H1 (cell line): Measurements from ENCODE around the gene OAT. TPM values are rescaled to one million over a fixed set of nuclear protein-coding genes. Genes with fewer than 3 reads are reported as not detected.

ENCODE experiments used
- CTCF ChIA-PET: fragments of 300-600 bp; sonication (Branson Sonifier 250); formaldehyde crosslinking; loops from one replicate; lab custom pipeline; 2021; ENCODE audit not compliant: partially characterized antibody; lab: Charles Lee
- POLR2A ChIA-PET: fragments of 300-600 bp; sonication (Branson Sonifier 250); formaldehyde crosslinking; loops from one replicate; lab custom pipeline; 2021; ENCODE audit warnings: inconsistent platforms; ENCODE audit not compliant: partially characterized antibody; lab: Charles Lee
- DNase-seq, 2 experiments: peaks; one replicate each; pipeline versions ENCODE4 v3.0.0 to v3.0.0-alpha.2; 2010 to 2022; ENCODE audit warnings: low spot score in 2 of 2, low read depth in 1 of 2, mixed read lengths in 1 of 2
- FAIRE-seq: peaks from 2 replicates; lab custom pipeline; 2011; peaks lifted over from hg19 to GRCh38; lab: Jason Lieb, UNC
- H2AFZ ChIP-seq: 2 replicates; pipeline ENCODE4 v1.8.1; 2012; ENCODE audit warnings: low read length, inconsistent platforms
- H2AK5ac ChIP-seq: 2 replicates; pipeline ENCODE4 v1.6.1; 2013; ENCODE audit warnings: low read depth, low read length
- H2BK120ac ChIP-seq: replicated peaks from 2 replicates; pipeline ENCODE3; 2013; ENCODE audit warnings: low read depth, low read length, inconsistent platforms
- H2BK12ac ChIP-seq: 2 replicates; pipeline ENCODE4 v1.6.1; 2013; ENCODE audit warnings: low read depth, low read length
- H2BK15ac ChIP-seq: 2 replicates; pipeline ENCODE4 v1.6.1; 2013; ENCODE audit warnings: low read length
- H2BK20ac ChIP-seq: 2 replicates; pipeline ENCODE4 v1.6.1; 2013; ENCODE audit warnings: low read length
- H2BK5ac ChIP-seq: 2 replicates; pipeline ENCODE4 v1.6.1; 2013; ENCODE audit warnings: low read depth, low read length
- H3K14ac ChIP-seq: 2 replicates; pipeline ENCODE4 v1.6.1; 2013; ENCODE audit warnings: inconsistent platforms; ENCODE audit not compliant: insufficient read length
- H3K18ac ChIP-seq: 2 replicates; pipeline ENCODE4 v1.6.1; 2013; ENCODE audit warnings: low read length; ENCODE audit errors: extremely low read depth
- H3K23ac ChIP-seq: 2 replicates; pipeline ENCODE4 v1.6.1; 2013; ENCODE audit warnings: inconsistent platforms; ENCODE audit not compliant: insufficient read length
- H3K23me2 ChIP-seq: 2 replicates; pipeline ENCODE4 v1.6.1; 2013; ENCODE audit warnings: low read depth, low read length
- H3K27ac ChIP-seq: 2 replicates; pipeline ENCODE4 v1.6.1; 2011; ENCODE audit warnings: low read depth, low read length, inconsistent platforms
- H3K27me3 ChIP-seq, 4 experiments: replicated peaks in 1 of 4; 1 replicate in 1 of 4; 2 replicates in 3 of 4; pipeline versions ENCODE4 v1.6.1 to v1.8.1; 2011 to 2013; ENCODE audit warnings: low read length in 3 of 4, mild to moderate bottlenecking in 3 of 4, inconsistent platforms in 2 of 4, mixed read lengths in 2 of 4, moderate library complexity in 1 of 4; ENCODE audit not compliant: control insufficient read depth in 3 of 4, insufficient read depth in 3 of 4; ENCODE audit errors: extremely low read depth in 1 of 4
- H3K36me3 ChIP-seq, 4 experiments: 2 replicates each; pipeline versions ENCODE4 v1.6.1 to v1.8.1; 2011 to 2013; ENCODE audit warnings: mild to moderate bottlenecking in 4 of 4, low read length in 3 of 4, moderate library complexity in 2 of 4, control low read depth in 1 of 4, inconsistent platforms in 1 of 4; ENCODE audit not compliant: insufficient read depth in 4 of 4, control insufficient read depth in 2 of 4
- H3K4ac ChIP-seq: replicated peaks from 2 replicates; pipeline ENCODE3; 2013; ENCODE audit warnings: low read length, low read depth, mixed read lengths, inconsistent platforms; ENCODE audit not compliant: insufficient read length
- H3K4me1 ChIP-seq, 4 experiments: replicated peaks in 1 of 4; 1 replicate in 1 of 4; 2 replicates in 3 of 4; pipeline versions ENCODE4 v1.6.1 to v1.8.1; 2011 to 2013; ENCODE audit warnings: low read length in 3 of 4, inconsistent platforms in 2 of 4, mixed read lengths in 1 of 4; ENCODE audit not compliant: insufficient read depth in 4 of 4, control insufficient read depth in 3 of 4
- H3K4me2 ChIP-seq, 2 experiments: 2 replicates each; pipeline versions ENCODE4 v1.6.1 to v1.8.1; 2011 to 2013; ENCODE audit warnings: low read depth in 2 of 2, low read length in 2 of 2, control low read depth in 1 of 2, inconsistent platforms in 1 of 2, mild to moderate bottlenecking in 1 of 2; ENCODE audit not compliant: insufficient read depth in 1 of 2
- H3K4me3 ChIP-seq, 4 experiments: fragments of 200-600, 300-600 bp in 1 of 4; sonication (generic), shearing (Covaris generic), sonication (Bioruptor Twin) in 1 of 4; 2 replicates each; pipeline versions ENCODE4 v1.5.1 to v1.8.1; 2011 to 2016; ENCODE audit warnings: low read length in 4 of 4, low read depth in 3 of 4, control low read depth in 2 of 4, inconsistent platforms in 2 of 4, mild to moderate bottlenecking in 2 of 4, mixed read lengths in 1 of 4, moderate library complexity in 1 of 4; ENCODE audit not compliant: insufficient read depth in 2 of 4; ENCODE audit errors: extremely low read depth in 1 of 4
- H3K56ac ChIP-seq: replicated peaks from 2 replicates; pipeline ENCODE3; 2013; ENCODE audit warnings: low read depth, mild to moderate bottlenecking, mixed read lengths, low read length, inconsistent platforms; ENCODE audit not compliant: insufficient read length
- H3K79me1 ChIP-seq: 2 replicates; pipeline ENCODE4 v1.6.1; 2013; ENCODE audit warnings: low read depth, low read length, control low read depth
- H3K79me2 ChIP-seq, 2 experiments: 2 replicates each; pipeline versions ENCODE4 v1.6.1 to v1.8.1; 2012 to 2013; ENCODE audit warnings: low read length in 2 of 2, mild to moderate bottlenecking in 2 of 2, inconsistent platforms in 1 of 2; ENCODE audit not compliant: insufficient read depth in 2 of 2, control insufficient read depth in 1 of 2
- H3K9ac ChIP-seq, 4 experiments: replicated peaks in 1 of 4; 1 replicate in 1 of 4; 2 replicates in 3 of 4; pipeline versions ENCODE4 v1.6.1 to v1.8.1; 2011 to 2013; ENCODE audit warnings: low read depth in 3 of 4, low read length in 3 of 4, control low read depth in 2 of 4, mild to moderate bottlenecking in 2 of 4, moderate library complexity in 2 of 4, inconsistent platforms in 1 of 4; ENCODE audit errors: extremely low read depth in 1 of 4
- H3K9me3 ChIP-seq, 2 experiments: 2 replicates each; pipeline versions ENCODE4 v1.6.1 to v1.8.1; 2012 to 2013; ENCODE audit warnings: mild to moderate bottlenecking in 2 of 2, moderate library complexity in 2 of 2, control low read depth in 1 of 2, inconsistent platforms in 1 of 2, low read depth in 1 of 2, low read length in 1 of 2, mixed read lengths in 1 of 2; ENCODE audit not compliant: insufficient read depth in 2 of 2
- H4K20me1 ChIP-seq, 2 experiments: replicated peaks in 1 of 2; 2 replicates each; pipeline versions ENCODE3 to v1.8.1; 2011 to 2013; ENCODE audit warnings: inconsistent platforms in 2 of 2, low read length in 2 of 2, mild to moderate bottlenecking in 1 of 2; ENCODE audit not compliant: insufficient read depth in 2 of 2, control insufficient read depth in 1 of 2
- H4K5ac ChIP-seq: 2 replicates; pipeline ENCODE4 v1.6.1; 2013; ENCODE audit warnings: low read length, low read depth, mixed read lengths, inconsistent platforms; ENCODE audit not compliant: insufficient read length
- H4K8ac ChIP-seq: 2 replicates; pipeline ENCODE4 v1.8.0; 2013; ENCODE audit warnings: mild to moderate bottlenecking, moderate library complexity, low read length, inconsistent platforms; ENCODE audit not compliant: insufficient read depth; ENCODE audit errors: extremely low read depth
- H4K91ac ChIP-seq: replicated peaks from 2 replicates; pipeline ENCODE3; 2013; ENCODE audit warnings: low read length, mixed read lengths, inconsistent platforms; ENCODE audit not compliant: insufficient read length
- MAFK ChIP-seq: IDR thresholded peaks from 2 replicates; pipeline ENCODE4 v1.6.1; 2012; ENCODE audit warnings: low read depth, mild to moderate bottlenecking, improper control_type of control experiment, low read length
- TBP ChIP-seq: IDR thresholded peaks from 2 replicates; pipeline ENCODE4 v1.6.1; 2011; ENCODE audit warnings: low read depth, low read length, improper control_type of control experiment
- WGBS, 2 experiments: shearing (Covaris generic) in 1 of 2; methylation state at CpG; one replicate each; pipeline versions ENCODE4 v1.1.6 to v1.1.7; 2013 to 2015; ENCODE audit warnings: low lambda C conversion rate in 2 of 2, mixed read lengths in 2 of 2, inconsistent platforms in 1 of 2, low coverage in 1 of 2, missing lambda C conversion rate in 1 of 2; ENCODE audit not compliant: insufficient replicate concordance in 2 of 2, insufficient coverage in 1 of 2, insufficient read length in 1 of 2; ENCODE audit errors: extremely low coverage in 1 of 2, missing lambda C conversion rate in 1 of 2; 5-methylcytosine and 5-hydroxymethylcytosine counted together
- polyA plus RNA-seq, 7 experiments: library from polyadenylated mRNA; depleted of rRNA in 3 of 7; stranded (reverse) in 5 of 7; unstranded in 2 of 7; fragments of >200 nt in 5 of 7; fragments of 200-250 nt in 2 of 7; gene quantifications; 1 replicate in 5 of 7; 2 replicates in 1 of 7; 4 replicates in 1 of 7; pipeline versions ENCODE4 v1.2.1 to v1.2.3, GENCODE V29; 2011 to 2013; ENCODE audit warnings: missing spikeins in 2 of 7, mixed read lengths in 2 of 7
- total RNA-seq: library from RNA; stranded (reverse); fragmentation: NEBNext Ultra II Directional; extraction: Animal tissue kit (Norgen Biotek cat#: 25700); gene quantifications from 2 replicates; pipeline ENCODE4 v1.2.1, GENCODE V29; 2021

The OAT gene
- total and polyA plus RNA-seq, 2 of the 8 experiments (the other 6 are each of a cell fraction or from before 2014, with no cell fraction given): 67.8 to 121 TPM

- H4K8ac ChIP-seq: no peak overlapping the region
- no peak overlapping the region for H3K9ac ChIP-seq
- no peak overlapping the region for H3K4ac ChIP-seq
- no peak overlapping the region for H2AFZ ChIP-seq
- no peak overlapping the region for H2BK120ac ChIP-seq
- peaks cover 1 to 5% (median 2%) of the 10 kb centered on the region in 4 experiments; a peak in 5 of 7 replicates for H3K4me1 ChIP-seq
- H2BK15ac ChIP-seq: no peak overlapping the region
- H3K27me3 ChIP-seq: peaks cover 0 to 2% (median 0%) of the 10 kb centered on the region in 4 experiments; a peak in 1 of 7 replicates
- no peak overlapping the region for H3K4me2 ChIP-seq
- WGBS, 2 experiments: 83% methylated on average over 2 of the region's 2 CpGs; no CpG with 5 or more reads in 1 of the 2 experiments
- 0 out of 2 replicates have a peak, but pooled peaks have one; percentile 13 for TF ChIP-seq MAFK
- TF ChIP-seq TBP: no peak
- TF ChIP-seq, all 59 proteins: peak for 1
- ChIA-PET POLR2A (interaction anchor here (0.8 to 2.2 kb wide), 6 partner anchors 9 to 109 kb away, joined by 3 to 7 read pairs (median 4); partner anchors contain the start of gene NKX1-2), CTCF (interaction anchor here (0.6 to 4.3 kb wide), 3 partner anchors 11 to 273 kb away, joined by 3 to 20 read pairs (median 3); no protein-coding TSS in a partner anchor)
- no peak overlapping the region for H3K4me3 ChIP-seq
- H3K18ac ChIP-seq: no peak overlapping the region
- H3K79me1 ChIP-seq: no peaks in the 10 kb centered on the region; the same call in 1 of the 2 replicates
- FAIRE-seq: no peak
- DNase-seq: no peak
- no peak overlapping the region for H3K27ac ChIP-seq
- H4K91ac ChIP-seq: no peak overlapping the region
- H3K23me2 ChIP-seq: peaks cover 7% of the 10 kb centered on the region; the same call in 1 of the 2 replicates
- H3K79me2 ChIP-seq: peaks cover 2 to 57% of the 10 kb centered on the region in 2 experiments
- H3K56ac ChIP-seq: no peak overlapping the region
- no peak overlapping the region for H3K23ac ChIP-seq
- H2BK12ac ChIP-seq: no peak overlapping the region
- no peak overlapping the region for H2AK5ac ChIP-seq
- H3K9me3 ChIP-seq: no peaks in the 10 kb centered on the region
- H4K20me1 ChIP-seq: peaks cover 0 to 5% of the 10 kb centered on the region in 2 experiments
- no peak overlapping the region for H4K5ac ChIP-seq
- H2BK20ac ChIP-seq: no peak overlapping the region
- peaks cover 0 to 3% (median 0%) of the 10 kb centered on the region in 4 experiments; a peak in 2 of 8 replicates for H3K36me3 ChIP-seq
- H2BK5ac ChIP-seq: no peak overlapping the region
- no peak overlapping the region for H3K14ac ChIP-seq
Observed at GRCh38 chr10:124415210-124415609, 3.5 kb downstream of the OAT start.
